ENCODE measurements around the gene PARP6. TPM values are rescaled to one million over a fixed set of nuclear protein-coding genes. Genes with fewer than 3 reads are reported as not detected.
A peak's percentile ranks its signal among the peaks of the same experiment; 100 is the strongest.

PARP6 gene
- total and polyA plus RNA-seq, 8 donors, result 29.6 to 101 (median 63.6) TPM

GRCh38 chr15:72302955-72303354 is 30.6 kb upstream of the PARP6 start:
- Histone ChIP-seq H3K4me3 (no peak overlapping the region), H3K4me1 (no peaks in the 10 kb centered on the region), H3K36me3 (peaks cover 0 to 3% (median 0%) of the 10 kb centered on the region in 4 donors), H3K27me3 (no peaks in the 10 kb centered on the region), H3K27ac (no peak overlapping the region), H3K9me3 (no peaks in the 10 kb centered on the region)
- TF ChIP-seq POLR2AphosphoS5 (IDR thresholded peaks at IDR 0.05) (no peak), POLR2A (IDR thresholded peaks at IDR 0.05) (no peak), EP300 (IDR thresholded peaks at IDR 0.05) (no peak), CTCF (IDR thresholded peaks at IDR 0.05) (no peak)
- DNase-seq, result no peak
- intact Hi-C loops (cut with DNase I; ENCODE audit: low total_unique reads), result no loop called here
- WGBS, 5 donors, result 64 to 80% (median 65%) methylated on average over 1 of the region's 1 CpG

- intact Hi-C loops (cut with DNase I; ENCODE audit: low total_unique reads), result no loop called here
- no peak overlapping the region for H3K27ac ChIP-seq
- DNase-seq, result no peak
- WGBS, 5 donors, result 85 to 88% (median 86%) methylated on average over 19 to 52 of the region's 52 CpGs
- no peaks in the 10 kb centered on the region for H3K36me3 ChIP-seq
- no peaks in the 10 kb centered on the region for H3K4me1 ChIP-seq
- TF ChIP-seq POLR2A (IDR thresholded peaks at IDR 0.05) (no peak), CTCF (IDR thresholded peaks at IDR 0.05) (no peak), EP300 (IDR thresholded peaks at IDR 0.05) (no peak), POLR2AphosphoS5 (IDR thresholded peaks at IDR 0.05) (no peak)
- no peak overlapping the region for H3K4me3 ChIP-seq
- no peaks in the 10 kb centered on the region for H3K9me3 ChIP-seq
- H3K27me3 ChIP-seq, result no peaks in the 10 kb centered on the region
Measured at GRCh38 chr15:72289597-72290325, 17.4 kb upstream of the PARP6 start.

- no peaks in the 10 kb centered on the region for H3K9me3 ChIP-seq
- no peaks in the 10 kb centered on the region for H3K27me3 ChIP-seq
- H3K27ac ChIP-seq, result no peak overlapping the region
- no peak overlapping the region for H3K4me3 ChIP-seq
- no peaks in the 10 kb centered on the region for H3K4me1 ChIP-seq
- DNase-seq, result no peak
- 89 to 94% (median 91%) methylated on average over 40 to 49 of the region's 49 CpGs for WGBS, 5 donors
- intact Hi-C loops (cut with DNase I; ENCODE audit: low total_unique reads), result no loop called here
- no peak for TF ChIP-seq CTCF (IDR thresholded peaks at IDR 0.05)
- H3K36me3 ChIP-seq, result no peaks in the 10 kb centered on the region
Measured at GRCh38 chr15:72288796-72289596, 16.6 kb upstream of the PARP6 start.

- 29 to 49% (median 42%) methylated on average over 10 of the region's 10 CpGs for WGBS, 5 donors
- no peak overlapping the region for H3K4me3 ChIP-seq
- peak in 5 of 7 experiments; percentile 40 to 63 (median 51) for TF ChIP-seq CTCF (IDR thresholded peaks at IDR 0.05)
- TF ChIP-seq POLR2A (IDR thresholded peaks at IDR 0.05), result no peak
- TF ChIP-seq POLR2AphosphoS5 (IDR thresholded peaks at IDR 0.05), result no peak
- no peak for TF ChIP-seq EP300 (IDR thresholded peaks at IDR 0.05)
- H3K27ac ChIP-seq, result no peak overlapping the region
- no peaks in the 10 kb centered on the region for H3K36me3 ChIP-seq
- peak; percentile 62 to 72 for DNase-seq
- no peaks in the 10 kb centered on the region for H3K4me1 ChIP-seq
- no peaks in the 10 kb centered on the region for H3K27me3 ChIP-seq
- intact Hi-C loops (cut with DNase I; ENCODE audit: low total_unique reads), result no loop called here
- no peaks in the 10 kb centered on the region for H3K9me3 ChIP-seq
Measured at GRCh38 chr15:72285927-72286516, 13.7 kb upstream of the PARP6 start.

Data from stomach (tissue), 9 donors.